Activated T-cell treated with anti-CD3 and anti-CD28 coated beads, Interleukin-2, amount 50 U/mL, for 1 hour (primary cell): Measurements from ENCODE around the gene GDPD3.

Experiments used
- DNase-seq: peaks from one replicate; pipeline ENCODE4 v3.0.0-alpha.2; 2020

The GDPD3 gene

GRCh38 chr16:30094541-30095165 lies 18.7 kb downstream of the GDPD3 start:
- no peak for DNase-seq

GRCh38 chr16:30092373-30093010 lies 20.8 kb downstream of the GDPD3 start:
- peak; percentile 69 for DNase-seq

- DNase-seq, result peak; percentile 95
These were observed 21.6 kb downstream of the GDPD3 start, which contains the start of gene TBX6 for GRCh38 chr16:30091474-30092372. TSS of gene TBX6 (minus strand) at chr16:30091924. CDS start at chr16:30091193, 731 bp downstream.

GRCh38 chr16:30090610-30091331 lies 22.6 kb downstream of the GDPD3 start:
- DNase-seq, result no peak

GRCh38 chr16:30088832-30089624 lies 24.3 kb downstream of the GDPD3 start:
- DNase-seq, result no peak

GRCh38 chr16:30088237-30088831 lies 25.0 kb downstream of the GDPD3 start:
- no peak for DNase-seq

- no peak for DNase-seq
These were observed 26.0 kb downstream of the GDPD3 start for GRCh38 chr16:30087181-30087898.

- no peak for DNase-seq
These were observed 26.8 kb downstream of the GDPD3 start for GRCh38 chr16:30086291-30087140.

- no peak for DNase-seq
These were observed 27.5 kb downstream of the GDPD3 start for GRCh38 chr16:30085820-30086219.

- DNase-seq, result no peak
These were observed 28.1 kb downstream of the GDPD3 start for GRCh38 chr16:30085247-30085646.

GRCh38 chr16:30084816-30085159 lies 28.5 kb downstream of the GDPD3 start:
- DNase-seq, result no peak

- DNase-seq, result no peak
These were observed 29.1 kb downstream of the GDPD3 start for GRCh38 chr16:30084096-30084815.

- DNase-seq, result no peak
These were observed 29.9 kb downstream of the GDPD3 start for GRCh38 chr16:30083216-30084055.

GRCh38 chr16:30082545-30083090 lies 30.7 kb downstream of the GDPD3 start:
- DNase-seq, result no peak

GRCh38 chr16:30079480-30079879 lies 33.9 kb downstream of the GDPD3 start:
- DNase-seq, result no peak

- no peak for DNase-seq
These were observed 34.6 kb downstream of the GDPD3 start for GRCh38 chr16:30078744-30079143.

- DNase-seq, result no peak
These were observed 35.7 kb downstream of the GDPD3 start for GRCh38 chr16:30077656-30078055.

GRCh38 chr16:30076276-30076791 lies 37.0 kb downstream of the GDPD3 start:
- DNase-seq, result no peak
